ENCODE measurements around the gene MEIOB. TPM values are rescaled to one million over a fixed set of nuclear protein-coding genes. Genes with fewer than 3 reads are reported as not detected.
"Not testable (repeated sequence)": the region's sequence is repeated elsewhere in the genome, so short reads cannot be mapped to it uniquely, and the experiment has no call there.

Gene MEIOB
- total RNA-seq, 2 experiments from 2014 or later: 0.27 TPM; not detected in 1

DNA sequence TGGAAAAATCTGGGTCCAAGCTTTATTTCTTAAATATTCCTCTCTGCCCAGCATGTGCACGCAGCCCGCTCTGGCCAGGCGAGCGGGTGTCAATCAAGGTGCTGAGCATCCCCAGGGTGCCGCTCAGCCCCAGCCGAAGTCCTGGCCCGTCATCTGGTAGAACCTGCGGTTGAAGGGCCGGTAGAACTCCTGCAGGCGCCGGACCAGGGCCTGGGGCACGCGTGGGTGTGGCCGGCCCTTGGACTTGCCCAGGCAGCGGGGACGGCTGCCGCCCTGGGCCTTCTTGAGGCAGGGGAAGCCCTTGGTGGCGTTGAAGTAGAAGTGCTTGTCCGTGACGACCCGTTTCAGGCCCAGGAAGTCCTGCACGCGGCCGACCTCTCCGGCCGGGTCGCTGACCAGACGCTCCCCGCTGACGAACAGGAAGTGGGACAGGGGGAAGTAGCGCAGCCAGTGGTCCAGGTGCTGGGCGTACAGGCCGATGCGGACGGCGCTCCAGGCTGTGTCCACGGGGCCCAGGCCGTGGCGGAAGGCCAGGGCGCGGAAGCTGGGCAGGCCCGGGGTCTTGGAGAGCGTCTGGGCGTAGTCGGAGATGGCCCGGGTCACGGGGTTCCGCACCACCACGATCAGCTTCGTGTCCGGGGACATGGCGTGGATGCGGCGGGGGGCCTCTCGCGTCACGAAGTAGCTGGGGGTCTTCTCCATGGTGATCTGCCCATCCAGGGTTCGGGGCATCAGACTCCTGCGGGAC is 39.7 kb upstream of the MEIOB start:
- Mint-ChIP-seq H3K27me3 (peaks cover 24% of the 10 kb centered on the region), H3K4me3 (no peak overlapping the region), H3K27ac (no peak overlapping the region), H3K9me3 (no peaks in the 10 kb centered on the region), H3K36me3 (no peaks in the 10 kb centered on the region), H3K4me1 (no peaks in the 10 kb centered on the region)
- no peak for DNase-seq

DNA sequence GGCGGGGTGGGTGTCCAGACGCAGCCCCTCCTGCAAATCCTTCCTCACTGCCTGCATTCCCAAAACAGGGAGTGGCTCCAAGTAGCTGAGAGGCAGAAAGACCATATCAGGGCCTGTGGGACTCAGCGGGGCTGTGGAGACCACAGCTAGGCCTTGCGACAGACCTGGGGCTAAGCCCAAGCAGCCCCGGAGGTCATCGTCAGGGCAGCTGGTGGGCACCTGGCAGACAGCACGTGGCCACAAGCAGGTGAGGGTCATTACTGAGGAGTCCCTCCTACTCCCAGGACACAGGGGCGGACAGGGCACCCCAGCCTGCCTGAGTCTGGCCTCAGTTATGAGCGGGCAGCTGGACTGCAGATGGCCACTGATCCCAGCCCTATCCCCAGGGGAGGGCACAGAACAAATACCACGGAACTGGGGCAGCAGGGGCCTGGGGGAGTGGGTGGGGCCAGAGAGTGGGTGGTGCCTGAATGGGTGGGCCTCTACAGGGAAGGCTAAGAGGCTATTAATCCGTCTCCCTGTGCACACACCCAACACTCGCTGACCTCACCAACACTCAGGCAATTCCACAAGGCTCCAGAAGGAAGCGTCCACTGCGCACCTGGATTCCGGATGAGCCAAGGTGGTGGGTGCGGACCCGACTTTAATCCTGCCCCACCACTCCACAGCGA is 37.7 kb upstream of the MEIOB start:
- Mint-ChIP-seq H3K4me1 (no peaks in the 10 kb centered on the region), H3K27ac (no peak overlapping the region), H3K9me3 (no peaks in the 10 kb centered on the region), H3K27me3 (peaks cover 10% of the 10 kb centered on the region), H3K36me3 (no peaks in the 10 kb centered on the region), H3K4me3 (no peak overlapping the region)
- no peak for DNase-seq

DNA sequence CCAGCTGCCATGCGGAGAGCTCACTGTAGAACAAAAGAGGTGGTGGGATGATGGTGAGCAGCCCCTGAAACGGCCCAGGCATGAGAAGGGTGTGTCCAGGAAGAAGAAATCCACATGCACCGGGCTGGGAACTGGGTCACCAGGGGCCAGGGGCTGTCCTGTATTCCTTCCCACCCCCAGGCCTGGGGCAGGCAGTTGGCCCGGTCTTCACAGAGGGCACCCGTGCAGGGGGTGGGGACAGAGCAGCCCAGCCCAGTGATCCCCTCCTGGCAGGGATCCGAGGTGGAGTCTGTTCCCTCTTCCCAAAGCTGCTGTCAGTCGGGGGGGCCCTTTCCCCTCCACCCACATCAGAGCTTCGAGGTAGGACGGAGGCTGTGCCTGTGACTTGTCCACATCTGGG is 37.0 kb upstream of the MEIOB start:
- Mint-ChIP-seq H3K9me3 (no peaks in the 10 kb centered on the region), H3K36me3 (no peaks in the 10 kb centered on the region), H3K27ac (no peak overlapping the region), H3K4me1 (no peaks in the 10 kb centered on the region), H3K27me3 (peaks cover 10% of the 10 kb centered on the region), H3K4me3 (no peak overlapping the region)
- no peak for DNase-seq

DNA sequence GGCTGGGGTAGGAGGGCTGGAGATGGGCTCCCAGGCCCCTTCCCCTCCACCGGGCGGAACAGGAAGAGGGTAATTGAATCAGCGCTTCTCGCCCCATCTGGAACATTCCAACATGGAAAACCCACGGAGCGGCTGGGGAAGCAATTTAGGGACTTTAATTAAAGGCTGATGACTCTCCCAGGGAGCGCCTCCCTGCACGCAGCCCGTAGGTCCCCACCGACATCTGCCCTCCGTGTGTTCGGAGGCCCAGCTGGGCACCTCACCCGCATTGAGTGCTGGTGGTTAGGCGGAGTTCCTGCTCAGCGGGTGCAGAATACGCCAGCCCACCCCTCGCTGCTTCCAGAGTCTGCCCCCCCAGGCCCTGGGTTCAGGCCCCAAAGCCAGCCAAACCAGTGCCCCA is 36.2 kb upstream of the MEIOB start:
- H3K4me1 Mint-ChIP-seq: no peaks in the 10 kb centered on the region
- DNase-seq: no peak
- H3K27me3 Mint-ChIP-seq: peaks cover 10% of the 10 kb centered on the region
- H3K27ac Mint-ChIP-seq: no peak overlapping the region
- no peaks in the 10 kb centered on the region for H3K9me3 Mint-ChIP-seq
- no peaks in the 10 kb centered on the region for H3K36me3 Mint-ChIP-seq
- no peak overlapping the region for H3K4me3 Mint-ChIP-seq

DNA sequence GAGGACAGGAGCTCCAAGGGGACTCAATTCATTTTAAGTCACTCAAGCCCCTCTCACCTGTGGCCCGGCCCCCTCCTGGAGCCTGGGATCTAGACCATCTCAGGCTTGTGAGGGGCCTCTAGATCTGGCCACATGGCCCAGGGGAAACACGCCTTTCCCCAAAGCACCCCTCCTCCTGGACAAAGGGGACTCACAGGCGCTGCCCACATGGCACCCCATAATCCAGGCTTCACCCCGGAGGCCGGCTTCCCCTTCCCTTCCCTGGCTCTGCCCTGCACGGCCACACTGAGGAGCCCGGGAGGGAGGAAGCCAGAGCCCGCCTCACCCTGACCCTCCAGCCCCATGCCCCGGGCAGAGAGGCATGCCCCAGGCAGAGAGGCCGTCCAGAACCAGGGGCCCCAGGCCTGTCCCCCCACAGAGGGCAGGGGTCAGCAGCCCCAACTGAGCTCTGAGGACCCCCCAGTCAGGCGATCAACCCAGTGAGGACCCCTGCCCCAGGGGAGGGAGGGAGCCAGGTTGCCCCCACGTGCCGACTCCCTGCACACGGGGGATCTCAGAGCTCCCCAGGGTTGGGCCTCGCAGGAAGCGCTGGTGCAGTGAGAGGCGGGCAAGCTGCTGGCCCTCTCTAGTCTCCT is 35.4 kb upstream of the MEIOB start:
- H3K27ac Mint-ChIP-seq: no peak overlapping the region
- H3K4me1 Mint-ChIP-seq: no peaks in the 10 kb centered on the region
- H3K4me3 Mint-ChIP-seq: no peak overlapping the region

DNA sequence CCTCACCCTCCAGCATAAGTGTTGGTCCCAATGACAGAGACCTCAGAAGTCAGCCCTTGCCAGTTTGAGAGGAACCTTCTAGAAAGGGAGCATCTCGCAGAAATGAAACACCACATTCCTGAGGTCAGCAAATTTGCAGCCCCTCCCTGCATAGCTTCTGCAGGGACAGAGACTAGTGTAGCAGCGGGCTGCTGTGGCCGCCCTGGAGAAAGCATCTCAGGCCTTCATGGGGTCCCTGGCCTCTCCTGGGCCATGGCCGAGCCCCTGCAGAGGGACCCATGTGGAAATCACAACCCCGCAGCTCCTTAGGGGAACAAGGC is 34.8 kb upstream of the MEIOB start:
- Mint-ChIP-seq H3K27me3 (peaks cover 10% of the 10 kb centered on the region), H3K36me3 (no peaks in the 10 kb centered on the region), H3K4me3 (no peak overlapping the region), H3K27ac (no peak overlapping the region), H3K4me1 (no peaks in the 10 kb centered on the region), H3K9me3 (no peaks in the 10 kb centered on the region)
- DNase-seq: no peak

More for the DNA sequence above, 35.4 kb upstream of the MEIOB start:
- H3K27me3 Mint-ChIP-seq: peaks cover 10% of the 10 kb centered on the region
- H3K9me3 Mint-ChIP-seq: no peaks in the 10 kb centered on the region
- no peaks in the 10 kb centered on the region for H3K36me3 Mint-ChIP-seq
- no peak for DNase-seq

DNA sequence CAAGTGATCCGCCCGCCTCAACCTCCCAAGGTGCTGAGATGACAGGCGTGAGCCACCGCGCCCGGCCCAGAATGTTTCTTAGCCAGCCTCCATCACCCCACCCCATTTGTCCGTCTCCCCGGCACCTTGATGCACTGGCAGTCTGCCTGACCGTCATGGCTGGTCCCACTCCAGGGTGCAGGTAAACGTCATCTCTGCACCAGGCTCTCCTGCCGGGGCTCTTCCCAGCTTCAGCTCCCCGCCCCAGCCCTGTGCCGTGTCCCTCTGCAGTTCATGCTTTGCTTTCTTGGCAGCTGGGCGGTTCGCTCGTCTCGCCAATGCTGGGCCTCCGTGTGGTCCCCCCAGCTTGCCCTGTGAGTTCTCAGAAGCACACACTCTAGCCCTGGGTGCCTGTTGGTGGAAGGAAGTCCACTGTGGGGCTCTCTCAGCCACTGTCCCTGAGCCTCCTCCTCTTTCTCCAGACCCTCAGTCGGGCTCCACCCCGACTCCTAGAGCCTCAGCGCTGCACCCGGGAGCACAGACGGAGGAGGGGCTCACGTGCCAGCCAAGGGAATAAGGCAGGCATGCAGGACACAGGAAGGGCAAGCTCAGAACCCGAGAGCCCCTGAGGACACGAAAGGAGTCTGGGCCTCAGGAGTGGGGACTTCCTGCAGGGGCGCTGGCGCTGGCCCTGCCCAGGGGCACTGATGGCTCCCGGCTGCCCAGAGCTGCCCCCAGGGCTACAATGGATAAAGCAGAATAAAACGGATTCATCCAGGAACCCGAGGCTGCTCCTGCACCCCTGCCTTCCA is 34.3 kb upstream of the MEIOB start:
- Mint-ChIP-seq H3K36me3 (no peaks in the 10 kb centered on the region), H3K27ac (no peak overlapping the region), H3K4me3 (no peak overlapping the region)

DNA sequence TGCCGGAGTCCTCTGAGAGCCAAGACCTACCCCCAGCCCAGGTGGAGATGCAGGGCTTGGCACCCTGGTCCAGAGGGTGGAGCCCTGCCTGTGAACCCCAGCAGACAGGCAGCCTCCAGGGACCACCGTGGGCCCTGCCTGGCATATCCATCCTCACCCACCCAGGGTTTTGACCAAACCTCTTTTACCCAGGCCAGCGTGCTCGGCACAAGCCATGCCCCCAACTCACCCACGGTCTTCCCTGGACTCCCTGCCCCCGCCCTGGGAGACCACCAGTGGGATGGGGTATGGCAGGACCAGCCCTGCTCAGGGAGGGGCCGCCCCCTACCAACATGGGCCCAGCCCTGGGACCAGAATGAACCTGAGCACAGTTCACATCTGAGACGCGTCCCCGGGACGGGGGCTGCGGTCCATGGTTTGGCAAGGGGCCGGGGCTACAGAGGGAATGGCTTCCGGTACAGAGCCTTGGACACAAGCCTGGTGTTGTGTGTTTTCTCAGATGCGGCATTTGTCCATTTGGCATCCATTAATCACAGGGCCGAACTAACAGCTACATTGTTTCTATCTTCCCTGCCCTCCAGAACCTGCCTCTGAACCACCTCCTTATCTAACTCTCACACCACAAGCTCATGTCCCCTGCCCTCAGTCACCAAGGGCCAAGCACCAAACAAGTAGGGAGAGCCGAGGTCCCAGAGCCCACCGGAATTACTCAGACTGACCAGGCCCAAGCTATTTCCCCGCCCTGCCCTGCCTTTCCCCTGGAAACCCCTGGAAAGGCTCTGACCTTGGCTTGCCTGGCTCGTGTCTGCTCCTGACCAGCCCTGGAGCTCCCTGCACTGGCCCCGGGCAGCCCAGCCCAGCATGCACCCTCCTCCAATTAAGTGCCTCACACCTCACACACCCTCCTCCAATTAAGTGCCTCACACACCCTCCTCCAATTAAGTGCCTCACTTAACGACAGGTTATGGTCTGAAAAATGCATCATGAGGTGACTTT is 32.2 kb upstream of the MEIOB start:
- Mint-ChIP-seq H3K4me1 (no peaks in the 10 kb centered on the region), H3K27me3 (peaks cover 10% of the 10 kb centered on the region), H3K9me3 (no peaks in the 10 kb centered on the region), H3K4me3 (no peak overlapping the region), H3K36me3 (no peaks in the 10 kb centered on the region), H3K27ac (no peak overlapping the region)
- DNase-seq: no peak

More for the DNA sequence above, 34.3 kb upstream of the MEIOB start:
- H3K4me1 Mint-ChIP-seq: no peaks in the 10 kb centered on the region
- H3K9me3 Mint-ChIP-seq: no peaks in the 10 kb centered on the region
- DNase-seq: no peak
- peaks cover 10% of the 10 kb centered on the region for H3K27me3 Mint-ChIP-seq

DNA sequence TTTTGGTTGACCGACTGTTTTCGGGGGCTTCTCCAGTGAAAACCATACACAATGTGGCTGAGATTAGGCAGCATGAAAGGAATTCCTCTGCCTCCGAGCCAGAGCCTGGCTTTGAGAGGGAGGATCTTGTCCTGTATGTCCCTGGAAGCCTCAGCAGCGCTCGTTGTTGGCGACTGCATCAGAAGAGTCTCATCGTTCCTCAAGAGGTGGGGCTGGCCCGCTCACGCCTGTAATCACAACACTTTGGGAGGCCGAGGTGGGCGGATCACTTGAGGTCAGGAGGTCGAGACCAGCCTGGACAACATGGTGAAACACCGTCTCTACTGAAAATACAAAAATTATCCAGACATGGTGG is 31.2 kb upstream of the MEIOB start:
- no peaks in the 10 kb centered on the region for H3K36me3 Mint-ChIP-seq
- H3K4me3 Mint-ChIP-seq: no peak overlapping the region
- H3K27ac Mint-ChIP-seq: no peak overlapping the region
- no peaks in the 10 kb centered on the region for H3K4me1 Mint-ChIP-seq
- DNase-seq: no peak
- no peaks in the 10 kb centered on the region for H3K9me3 Mint-ChIP-seq
- peaks cover 8% of the 10 kb centered on the region for H3K27me3 Mint-ChIP-seq

DNA sequence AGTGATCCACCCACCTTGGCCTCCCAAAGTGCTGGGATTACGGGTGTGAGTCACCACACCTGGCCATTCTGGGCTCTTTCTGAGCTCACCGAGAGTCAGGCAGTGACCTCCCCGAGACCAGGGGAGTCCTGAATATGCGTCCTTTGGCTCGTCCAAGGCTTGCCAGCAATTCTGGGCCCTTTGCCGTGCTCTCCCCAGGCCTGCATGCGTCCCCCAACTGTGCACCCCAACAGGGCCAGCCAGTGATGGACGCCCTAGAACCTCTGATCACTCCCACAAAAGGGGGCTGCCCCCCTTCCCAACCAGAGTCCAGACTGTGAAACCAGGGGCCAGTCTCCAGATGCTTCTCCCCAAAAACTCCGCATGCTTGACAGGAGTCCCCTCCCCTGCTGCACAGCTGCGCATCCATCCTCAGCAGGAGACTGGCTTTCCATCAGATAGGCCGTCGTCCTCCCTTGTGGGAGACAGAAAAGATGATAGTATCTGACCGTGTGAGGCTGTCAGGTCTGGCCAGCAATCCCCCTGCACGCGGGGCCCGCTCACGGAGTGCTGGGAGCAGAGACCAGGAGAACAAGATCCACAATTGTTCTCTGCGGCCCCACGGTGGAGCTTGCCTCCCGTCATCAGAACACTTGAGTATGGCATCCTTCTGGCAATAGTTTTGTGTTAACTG is 30.7 kb upstream of the MEIOB start:
- Mint-ChIP-seq H3K27me3 (peaks cover 10% of the 10 kb centered on the region), H3K9me3 (no peaks in the 10 kb centered on the region), H3K36me3 (no peaks in the 10 kb centered on the region)

DNA sequence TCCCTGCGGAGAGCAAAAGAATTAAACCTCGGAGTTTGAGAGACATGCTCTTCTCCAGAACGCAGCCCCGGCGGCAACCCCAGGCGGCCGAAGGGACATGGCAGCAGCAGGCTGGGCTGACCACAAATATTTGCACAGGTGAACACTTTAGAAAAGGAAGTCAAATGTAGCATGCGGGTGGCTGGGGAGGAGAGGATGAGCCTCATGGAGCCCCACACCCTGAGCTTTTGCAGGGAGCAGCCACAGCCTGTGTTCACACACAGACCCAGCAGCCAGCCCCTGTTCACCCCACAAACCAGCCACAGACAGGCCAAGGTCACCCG is 28.4 kb upstream of the MEIOB start:
- Mint-ChIP-seq H3K4me3 (no peak overlapping the region), H3K36me3 (no peaks in the 10 kb centered on the region), H3K9me3 (no peaks in the 10 kb centered on the region), H3K27ac (no peak overlapping the region), H3K4me1 (no peaks in the 10 kb centered on the region), H3K27me3 (peaks cover 8% of the 10 kb centered on the region)
- no peak for DNase-seq

More for the DNA sequence above, 30.7 kb upstream of the MEIOB start:
- Mint-ChIP-seq H3K4me3 (no peak overlapping the region), H3K4me1 (no peaks in the 10 kb centered on the region), H3K27ac (no peak overlapping the region)
- no peak for DNase-seq

DNA sequence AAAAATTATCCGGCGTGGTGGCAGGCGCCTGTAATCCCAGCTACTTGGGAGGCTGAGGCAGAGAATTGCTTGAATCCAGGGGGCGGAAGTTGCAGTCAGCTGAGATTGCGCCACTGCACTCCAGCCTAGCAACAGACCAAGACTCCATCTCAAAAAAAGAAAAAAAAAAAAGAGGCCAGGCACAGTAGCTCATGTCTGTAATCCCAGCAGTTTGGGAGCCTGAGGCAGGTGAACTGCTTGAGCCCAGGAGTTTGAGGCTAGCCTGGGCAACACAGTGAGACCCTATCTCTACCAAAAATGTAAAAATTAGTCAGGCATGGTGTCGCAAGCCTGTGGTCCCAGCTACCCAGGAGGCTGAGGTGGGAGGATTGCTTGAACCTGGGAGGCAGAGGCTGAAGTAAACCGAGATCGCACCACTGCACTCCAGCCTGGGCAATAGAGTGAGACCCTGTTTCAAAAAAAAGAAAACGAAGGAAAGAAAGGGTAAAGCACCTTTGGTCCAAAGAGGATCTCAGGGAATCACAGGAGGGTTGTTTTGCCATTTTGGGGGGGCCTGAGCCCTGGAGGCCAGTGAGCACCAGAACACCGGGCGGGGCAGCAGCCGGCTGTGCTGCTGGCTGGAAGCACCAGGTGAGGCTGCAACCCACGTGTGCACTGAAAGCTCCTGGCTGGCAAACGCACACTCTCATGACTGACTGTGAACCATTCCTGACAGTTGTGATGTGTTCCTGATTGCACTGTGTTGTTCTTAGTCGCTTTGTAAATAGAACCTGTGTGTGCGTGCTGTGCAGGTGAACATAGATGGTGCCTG is 27.9 kb upstream of the MEIOB start:
- Mint-ChIP-seq H3K9me3 (no peaks in the 10 kb centered on the region), H3K27me3 (peaks cover 8% of the 10 kb centered on the region), H3K27ac (no peak overlapping the region), H3K4me3 (no peak overlapping the region), H3K36me3 (no peaks in the 10 kb centered on the region), H3K4me1 (no peaks in the 10 kb centered on the region)
- DNase-seq: no peak

DNA sequence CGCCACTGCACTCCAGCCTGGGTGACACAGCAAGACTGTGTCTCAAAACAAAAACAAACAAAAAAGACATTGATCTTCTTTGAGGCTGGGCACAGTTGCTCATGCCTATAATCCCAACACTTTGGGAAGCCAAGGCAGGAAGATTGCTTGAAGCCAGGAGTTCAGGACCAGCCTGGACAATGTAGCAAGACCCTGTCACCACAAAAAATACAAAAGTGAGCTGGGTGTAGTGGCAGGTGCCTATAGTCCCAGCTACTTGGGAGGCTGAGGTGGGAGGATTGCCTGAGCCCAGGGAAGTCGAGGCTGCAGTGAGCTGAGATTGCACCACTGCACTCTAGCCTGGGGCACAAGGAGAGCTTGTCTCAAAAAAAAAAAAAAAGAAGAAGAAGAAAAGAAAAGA is 25.7 kb upstream of the MEIOB start:
- not testable (repeated sequence) for H3K9me3 Mint-ChIP-seq, H3K4me3 Mint-ChIP-seq, H3K27me3 Mint-ChIP-seq, H3K27ac Mint-ChIP-seq, H3K36me3 Mint-ChIP-seq, H3K4me1 Mint-ChIP-seq, DNase-seq
